ENCODE measurements around the gene RBFOX2. TPM values are rescaled to one million over a fixed set of nuclear protein-coding genes. Genes with fewer than 3 reads are reported as not detected.
"Not testable (repeated sequence)": the region's sequence is repeated elsewhere in the genome, so short reads cannot be mapped to it uniquely, and the experiment has no call there.

Gene RBFOX2
- total and polyA plus RNA-seq, 2 of the 13 experiments (the other 11 are each of a cell fraction or from before 2014, with no cell fraction given), result 37.3 to 40.4 TPM

GRCh38 chr22:36055376-36056295 is 27.0 kb upstream of the RBFOX2 start:
- no peak overlapping the region for H3K27ac ChIP-seq (ENCODE audit: extremely low read length, insufficient read depth, low read length)
- CTCF ChIA-PET (ENCODE audit: low intra/inter-chr PET ratio, low total read pairs), result no interaction called here
- no peak overlapping the region for H3K9ac ChIP-seq (ENCODE audit: insufficient read depth, low read depth, low read length)
- 46% methylated on average over 19 of the region's 19 CpGs for WGBS (ENCODE audit: low lambda C conversion rate)
- POLR2A ChIA-PET, result interaction anchor here (0.5 kb wide), 1 partner anchor 84 kb away, joined by 4 read pairs; no protein-coding TSS in a partner anchor
- no peak overlapping the region for H3K4me3 ChIP-seq (replicated peaks in 1 of 3; ENCODE audit: insufficient read depth in 1 of 3, low read depth in 2 of 3, low read length in 3 of 3)
- H2AFZ ChIP-seq (ENCODE audit: low read length), result no peak overlapping the region
- H3K9me3 ChIP-seq (ENCODE audit: low read length), result no peaks in the 10 kb centered on the region
- in situ Hi-C loops (cut with HindIII; ENCODE audit: extremely low pct_ligation_motif_present, low pct_unique_long_range_greater_than_20kb) (no loop called here), intact Hi-C loops (cut with micrococcal nuclease; ENCODE audit: unreplicated experiment) (no loop called here)
- no peaks in the 10 kb centered on the region for H3K79me2 ChIP-seq (ENCODE audit: insufficient read depth, low read length)
- ATAC-seq (no peak), DNase-seq (ENCODE audit: low spot score) (no peak), FAIRE-seq (no peak)
- H4K20me1 ChIP-seq (ENCODE audit: insufficient read depth, low read length), result no peaks in the 10 kb centered on the region
- BruUV-seq (replicated peaks), result no TSS peak
- no peaks in the 10 kb centered on the region for H3K36me3 ChIP-seq (replicated peaks in 1 of 2; ENCODE audit: control insufficient read depth in 1 of 2, insufficient read depth in 2 of 2, low read length in 2 of 2)
- no peak for TF ChIP-seq ZNF768 (CRISPR knock-in tag; IDR thresholded peaks at IDR 0.05)
- TF ChIP-seq, protein P1, sequence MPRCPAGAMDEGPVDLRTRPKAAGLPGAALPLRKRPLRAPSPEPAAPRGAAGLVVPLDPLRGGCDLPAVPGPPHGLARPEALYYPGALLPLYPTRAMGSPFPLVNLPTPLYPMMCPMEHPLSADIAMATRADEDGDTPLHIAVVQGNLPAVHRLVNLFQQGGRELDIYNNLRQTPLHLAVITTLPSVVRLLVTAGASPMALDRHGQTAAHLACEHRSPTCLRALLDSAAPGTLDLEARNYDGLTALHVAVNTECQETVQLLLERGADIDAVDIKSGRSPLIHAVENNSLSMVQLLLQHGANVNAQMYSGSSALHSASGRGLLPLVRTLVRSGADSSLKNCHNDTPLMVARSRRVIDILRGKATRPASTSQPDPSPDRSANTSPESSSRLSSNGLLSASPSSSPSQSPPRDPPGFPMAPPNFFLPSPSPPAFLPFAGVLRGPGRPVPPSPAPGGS (CRISPR knock-in tag; IDR thresholded peaks at IDR 0.05), result no peak
- no peak overlapping the region for H3K4me2 ChIP-seq (ENCODE audit: low read depth, low read length)
- H3K4me1 ChIP-seq (ENCODE audit: insufficient read depth, low read length), result peaks cover 28% of the 10 kb centered on the region
- H3K27me3 ChIP-seq (ENCODE audit: control insufficient read depth in 1 of 2, insufficient read depth in 2 of 2, low read length in 2 of 2), result peaks cover 0 to 3% of the 10 kb centered on the region in 2 experiments; a peak in 2 of 5 replicates

- H3K27me3 ChIP-seq (ENCODE audit: control insufficient read depth in 1 of 2, insufficient read depth in 2 of 2, low read length in 2 of 2); in situ Hi-C loops (cut with HindIII; ENCODE audit: extremely low pct_ligation_motif_present, low pct_unique_long_range_greater_than_20kb); DNase-seq (ENCODE audit: low spot score); BruUV-seq (replicated peaks); H3K27ac ChIP-seq (ENCODE audit: extremely low read length, insufficient read depth, low read length); H3K36me3 ChIP-seq (replicated peaks in 1 of 2; ENCODE audit: control insufficient read depth in 1 of 2, insufficient read depth in 2 of 2, low read length in 2 of 2); H3K79me2 ChIP-seq (ENCODE audit: insufficient read depth, low read length); FAIRE-seq; H3K9me3 ChIP-seq (ENCODE audit: low read length); POLR2A ChIA-PET; H2AFZ ChIP-seq (ENCODE audit: low read length); intact Hi-C loops (cut with micrococcal nuclease; ENCODE audit: unreplicated experiment); CTCF ChIA-PET (ENCODE audit: low intra/inter-chr PET ratio, low total read pairs); H4K20me1 ChIP-seq (ENCODE audit: insufficient read depth, low read length); H3K4me2 ChIP-seq (ENCODE audit: low read depth, low read length); H3K9ac ChIP-seq (ENCODE audit: insufficient read depth, low read depth, low read length); ATAC-seq; H3K4me3 ChIP-seq (replicated peaks in 1 of 3; ENCODE audit: insufficient read depth in 1 of 3, low read depth in 2 of 3, low read length in 3 of 3): not testable (repeated sequence)
- H3K4me1 ChIP-seq (ENCODE audit: insufficient read depth, low read length), result peaks cover 28% of the 10 kb centered on the region
- WGBS (ENCODE audit: low lambda C conversion rate), result 49% methylated on average over 10 of the region's 10 CpGs
These were observed 25.8 kb upstream of the RBFOX2 start for GRCh38 chr22:36054446-36054845.
